ENCODE results near the gene FAM222A.

FAM222A gene

GRCh38 chr12:109722022-109722720 lies 8.5 kb downstream of the FAM222A start:
- no peak for TF ChIP-seq CTCF (IDR thresholded peaks at IDR 0.05; ENCODE audit: low read depth, low read length, missing control alignments)
- in situ Hi-C loops (cut with HindIII; ENCODE audit: low sequenced_read_pairs) = no loop called here

GRCh38 chr12:109722721-109723094 lies 9.1 kb downstream of the FAM222A start:
- no peak for DNase-seq (ENCODE audit: low read depth)
- TF ChIP-seq CTCF (IDR thresholded peaks at IDR 0.05; ENCODE audit: low read depth, low read length, missing control alignments) = no peak
- H3K4me3 ChIP-seq (ENCODE audit: low read depth, low read length) = no peak overlapping the region
- in situ Hi-C loops (cut with HindIII; ENCODE audit: low sequenced_read_pairs) = no loop called here

More at GRCh38 chr12:109722022-109722720, 8.5 kb downstream of the FAM222A start:
- H3K4me3 ChIP-seq (ENCODE audit: low read depth, low read length) = no peak overlapping the region
- DNase-seq (ENCODE audit: low read depth) = no peak

GRCh38 chr12:109723311-109723881 lies 9.8 kb downstream of the FAM222A start:
- no peak for TF ChIP-seq CTCF (IDR thresholded peaks at IDR 0.05; ENCODE audit: low read depth, low read length, missing control alignments)
- H3K4me3 ChIP-seq (ENCODE audit: low read depth, low read length) = no peak overlapping the region
- in situ Hi-C loops (cut with HindIII; ENCODE audit: low sequenced_read_pairs) = no loop called here
- no peak for DNase-seq (ENCODE audit: low read depth)

- no peak for TF ChIP-seq CTCF (IDR thresholded peaks at IDR 0.05; ENCODE audit: low read depth, low read length, missing control alignments)
- H3K4me3 ChIP-seq (ENCODE audit: low read depth, low read length) = no peak overlapping the region
- in situ Hi-C loops (cut with HindIII; ENCODE audit: low sequenced_read_pairs) = no loop called here
- DNase-seq (ENCODE audit: low read depth) = no peak
Measured at GRCh38 chr12:109724321-109724892, 10.8 kb downstream of the FAM222A start.

GRCh38 chr12:109725321-109726105 lies 11.9 kb downstream of the FAM222A start:
- no peak for DNase-seq (ENCODE audit: low read depth)
- no peak overlapping the region for H3K4me3 ChIP-seq (ENCODE audit: low read depth, low read length)
- in situ Hi-C loops (cut with HindIII; ENCODE audit: low sequenced_read_pairs) = no loop called here
- no peak for TF ChIP-seq CTCF (IDR thresholded peaks at IDR 0.05; ENCODE audit: low read depth, low read length, missing control alignments)

- DNase-seq (ENCODE audit: low read depth) = no peak
- in situ Hi-C loops (cut with HindIII; ENCODE audit: low sequenced_read_pairs) = no loop called here
- no peak overlapping the region for H3K4me3 ChIP-seq (ENCODE audit: low read depth, low read length)
- no peak for TF ChIP-seq CTCF (IDR thresholded peaks at IDR 0.05; ENCODE audit: low read depth, low read length, missing control alignments)
Measured at GRCh38 chr12:109726106-109726497, 12.5 kb downstream of the FAM222A start.
